Hematopoietic multipotent progenitor cell treated with erythropoietin and hydrocortisone succinate and interleukin-3 and kit ligand, for 8 days (in vitro differentiated cells): ENCODE measurements around the gene EREG.
"Not testable (repeated sequence)": the region's sequence is repeated elsewhere in the genome, so short reads cannot be mapped to it uniquely, and the experiment has no call there.

Source experiments
- DNase-seq: peaks from one replicate; pipeline ENCODE4 v3.0.0-alpha.2; 2015

EREG gene

GRCh38 chr4:74364652-74365491 lies at the start of gene EREG:
TSS of gene EREG (plus strand) at chr4:74365145. CDS start at chr4:74365309, 164 bp downstream.
- peak; percentile 67 for DNase-seq

- peak; percentile 59 for DNase-seq
These were observed 49.6 kb upstream of the EREG start for GRCh38 chr4:74315376-74315775.

- peak; percentile 32 for DNase-seq
These were observed 48.5 kb upstream of the EREG start for GRCh38 chr4:74316397-74316796.

GRCh38 chr4:74317616-74318246 lies 47.2 kb upstream of the EREG start:
- DNase-seq = no peak

GRCh38 chr4:74318276-74318675 lies 46.7 kb upstream of the EREG start:
- no peak for DNase-seq

- DNase-seq = no peak
These were observed 45.5 kb upstream of the EREG start for GRCh38 chr4:74319470-74319869.

GRCh38 chr4:74320559-74321118 lies 44.3 kb upstream of the EREG start:
- DNase-seq = peak; percentile 90

- peak; percentile 57 for DNase-seq
These were observed 42.6 kb upstream of the EREG start for GRCh38 chr4:74322301-74322700.

- DNase-seq = no peak
These were observed 41.3 kb upstream of the EREG start for GRCh38 chr4:74323663-74324062.

GRCh38 chr4:74324262-74324661 lies 40.7 kb upstream of the EREG start:
- no peak for DNase-seq

GRCh38 chr4:74325886-74326285 lies 39.1 kb upstream of the EREG start:
- no peak for DNase-seq

- no peak for DNase-seq
These were observed 37.2 kb upstream of the EREG start for GRCh38 chr4:74327762-74328161.

GRCh38 chr4:74328501-74328900 lies 36.4 kb upstream of the EREG start:
- DNase-seq = no peak

- DNase-seq = peak; percentile 42
These were observed 35.6 kb upstream of the EREG start for GRCh38 chr4:74329307-74329706.

- peak; percentile 93 for DNase-seq
These were observed 34.6 kb upstream of the EREG start for GRCh38 chr4:74330295-74330750.

- DNase-seq = peak; percentile 72
These were observed 33.7 kb upstream of the EREG start for GRCh38 chr4:74331252-74331651.

- peak; percentile 33 for DNase-seq
These were observed 33.0 kb upstream of the EREG start for GRCh38 chr4:74331944-74332343.

- no peak for DNase-seq
These were observed 30.3 kb upstream of the EREG start for GRCh38 chr4:74334636-74335035.

- DNase-seq = no peak
These were observed 29.5 kb upstream of the EREG start for GRCh38 chr4:74335341-74336021.

GRCh38 chr4:74338792-74339333 lies 26.1 kb upstream of the EREG start:
- DNase-seq = no peak

GRCh38 chr4:74339501-74339900 lies 25.4 kb upstream of the EREG start:
- DNase-seq = no peak

GRCh38 chr4:74340421-74340820 lies 24.5 kb upstream of the EREG start:
- DNase-seq = not testable (repeated sequence)

GRCh38 chr4:74344031-74344430 lies 20.9 kb upstream of the EREG start:
- DNase-seq = no peak
